ENCODE data around the gene CAMKMT. TPM values are rescaled to one million over a fixed set of nuclear protein-coding genes. Genes with fewer than 3 reads are reported as not detected.
A peak's percentile ranks its signal among the peaks of the same experiment; 100 is the strongest.

Gene CAMKMT
- total RNA-seq, 1 experiment from 2014 or later: 17.4 TPM

- Histone ChIP-seq H4K8ac (replicated peaks; ENCODE audit: insufficient read length, low read depth, low read length) (no peak overlapping the region), H3K23ac (ENCODE audit: insufficient read length, low read depth, low read length) (no peak overlapping the region), H2BK20ac (ENCODE audit: low read depth, low read length, poor library complexity, severe bottlenecking) (no peak overlapping the region), H3T11ph (ENCODE audit: low read length) (no peak overlapping the region), H3K9me3 (ENCODE audit: control insufficient read depth, low read depth, low read length) (no peaks in the 10 kb centered on the region), H3K56ac (ENCODE audit: insufficient read length, low read depth, low read length) (no peak overlapping the region), H3K79me2 (ENCODE audit: insufficient read depth, low read length) (no peaks in the 10 kb centered on the region), H3K14ac (ENCODE audit: insufficient read depth, low read length) (no peak overlapping the region), H2AK5ac (ENCODE audit: insufficient read length, low read length) (no peak overlapping the region), H3K23me2 (ENCODE audit: insufficient read length, low read depth, low read length, poor library complexity, severe bottlenecking) (no peaks in the 10 kb centered on the region), H3K27ac (ENCODE audit: insufficient read length, low read depth, low read length) (no peak overlapping the region), H3K4ac (ENCODE audit: low read depth, low read length) (no peak overlapping the region), H3K4me2 (ENCODE audit: insufficient read depth, insufficient read length, low read length) (no peak overlapping the region), H2BK5ac (ENCODE audit: insufficient read length, low read length) (no peak overlapping the region), H2BK120ac (ENCODE audit: low read depth, low read length, poor library complexity, severe bottlenecking) (no peak overlapping the region), H4K20me1 (ENCODE audit: control insufficient read depth, insufficient read depth, insufficient read length) (no peaks in the 10 kb centered on the region), H3K4me1 (ENCODE audit: insufficient read depth, low read length) (no peaks in the 10 kb centered on the region; the same call in 1 of the 2 replicates), H3K79me1 (ENCODE audit: insufficient read depth, low read depth, low read length, poor library complexity, severe bottlenecking) (no peaks in the 10 kb centered on the region), H2AFZ (ENCODE audit: low read length) (no peak overlapping the region), H3K27me3 (ENCODE audit: insufficient read depth, low read length) (no peaks in the 10 kb centered on the region), H4K5ac (ENCODE audit: insufficient read length, low read depth, low read length) (no peak overlapping the region), H2BK15ac (ENCODE audit: low read depth, low read length) (0 out of 2 replicates have a peak overlapping the region, but pooled peaks have one; percentile 59), H4K91ac (ENCODE audit: insufficient read length, low read depth, low read length) (no peak overlapping the region), H3K9ac (ENCODE audit: extremely low read depth, insufficient read length, low read length) (no peak overlapping the region), H3K18ac (ENCODE audit: insufficient read length, low read depth, low read length) (no peak overlapping the region), H2BK12ac (ENCODE audit: insufficient read length, low read depth, low read length) (no peak overlapping the region)
- H3K4me3 Mint-ChIP-seq: no peak overlapping the region
- H3K27me3 Mint-ChIP-seq (ENCODE audit: low read depth): no peaks in the 10 kb centered on the region
- TF ChIP-seq CTCF (conservative IDR thresholded peaks at IDR 0.05): no peak
- H3K27ac Mint-ChIP-seq: no peak overlapping the region
- peaks cover 0 to 10% (median 2%) of the 10 kb centered on the region in 3 experiments; a peak in 4 of 7 replicates for H3K36me3 Mint-ChIP-seq (ENCODE audit: insufficient read depth in 1 of 3, low read depth in 3 of 3)
- peaks cover 1 to 3% of the 10 kb centered on the region in 2 experiments; a peak in 2 of 5 replicates for H3K9me3 Mint-ChIP-seq
- no peak for DNase-seq
- H3K4me1 Mint-ChIP-seq: peaks cover 8% of the 10 kb centered on the region in 2 experiments
Observed at GRCh38 chr2:44555700-44556099, 194.0 kb downstream of the CAMKMT start.

All from H9 (cell line).